GM19395 (cell line): ENCODE data around the gene CFDP1.

Source experiments
- ATAC-seq: cut with Tn5 transposase; IDR thresholded peaks from one replicate; pipeline ENCODE4 v1.9.1; 2021; ENCODE audit warnings: mild to moderate bottlenecking, moderate library complexity; ENCODE audit not compliant: unreplicated experiment

CFDP1 gene

GRCh38 chr16:75432828-75433731 lies at the start of gene CFDP1:
Gene CFDP1 (minus strand): TSS chr16:75433503. CDS start chr16:75433352, 151 bp downstream.
- peak; percentile 90 for ATAC-seq

GRCh38 chr16:75482434-75483205 lies 49.3 kb upstream of the CFDP1 start:
- no peak for ATAC-seq

GRCh38 chr16:75481475-75481874 lies 48.2 kb upstream of the CFDP1 start:
- no peak for ATAC-seq

- ATAC-seq, result no peak
Measured at GRCh38 chr16:75479421-75479990, 46.2 kb upstream of the CFDP1 start.

- no peak for ATAC-seq
Measured at GRCh38 chr16:75478480-75479345, 45.4 kb upstream of the CFDP1 start.

GRCh38 chr16:75477680-75478473 lies 44.6 kb upstream of the CFDP1 start:
- no peak for ATAC-seq

GRCh38 chr16:75476817-75477216 lies 43.5 kb upstream of the CFDP1 start:
- ATAC-seq, result no peak

- ATAC-seq, result no peak
Measured at GRCh38 chr16:75475420-75475847, 42.1 kb upstream of the CFDP1 start.

GRCh38 chr16:75472908-75473877 lies 39.9 kb upstream of the CFDP1 start:
- ATAC-seq, result no peak

- ATAC-seq, result peak; percentile 80
Measured at GRCh38 chr16:75471723-75472633, 38.7 kb upstream of the CFDP1 start.

- no peak for ATAC-seq
Measured at GRCh38 chr16:75466760-75467159, 33.5 kb upstream of the CFDP1 start.

- peak; percentile 94 for ATAC-seq
Measured at GRCh38 chr16:75464122-75464918, 31.0 kb upstream of the CFDP1 start, which contains the start of gene TMEM170A. Gene TMEM170A (minus strand): TSS chr16:75464689. CDS start chr16:75464600, 89 bp downstream.

- ATAC-seq, result peak; percentile 15
Measured at GRCh38 chr16:75463389-75464121, 30.3 kb upstream of the CFDP1 start.

GRCh38 chr16:75462806-75463205 lies 29.5 kb upstream of the CFDP1 start:
- ATAC-seq, result no peak

- no peak for ATAC-seq
Measured at GRCh38 chr16:75461575-75461974, 28.3 kb upstream of the CFDP1 start.

GRCh38 chr16:75460446-75460845 lies 27.1 kb upstream of the CFDP1 start:
- ATAC-seq, result no peak
